ENCODE data around the gene COL5A1. TPM values are rescaled to one million over a fixed set of nuclear protein-coding genes. Genes with fewer than 3 reads are reported as not detected.

COL5A1 gene
- total RNA-seq, 6 donors from 2014 or later: 7.5 to 75.4 (median 27.4) TPM

DNA sequence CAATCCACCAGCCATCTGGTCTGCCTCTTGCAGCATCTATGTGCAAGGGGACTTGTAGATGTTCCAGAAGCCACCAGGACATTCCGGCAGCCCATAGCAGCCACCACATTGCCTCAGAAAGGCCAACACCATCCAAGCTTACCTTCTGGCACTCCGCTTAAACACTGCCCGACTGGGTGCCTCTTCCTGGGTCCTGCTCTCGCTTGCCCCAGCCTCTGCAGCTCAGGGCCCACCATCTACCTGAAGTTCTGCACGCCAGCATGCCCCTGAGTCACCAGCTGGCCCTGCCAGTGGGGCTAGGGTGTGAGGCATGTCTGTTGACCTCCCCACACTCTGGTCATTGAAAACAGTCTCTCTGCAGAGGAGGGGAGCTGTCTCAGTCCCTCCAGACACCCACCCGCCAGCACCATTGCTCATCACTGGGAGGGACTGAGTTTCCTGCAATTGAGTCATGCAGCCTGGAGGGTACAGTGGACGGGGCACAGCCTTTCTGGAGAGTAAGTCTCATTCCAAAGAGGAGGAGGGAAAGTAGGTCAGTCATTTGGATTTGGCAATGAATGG lies 16.9 kb upstream of the COL5A1 start:
- Histone ChIP-seq H3K27me3 (no peaks in the 10 kb centered on the region), H3K4me3 (no peak overlapping the region), H3K36me3 (no peaks in the 10 kb centered on the region), H3K4me1 (no peaks in the 10 kb centered on the region), H3K9me3 (no peaks in the 10 kb centered on the region), H3K27ac (peak overlapping the region in 1 of 4 donors; percentile 17)
- DNase-seq (peak; percentile 18 to 28), ATAC-seq (ENCODE audit: low FRiP score in 2 of 2) (peak in 1 of 2 donors; percentile 90)
- TF ChIP-seq POLR2AphosphoS5 (IDR thresholded peaks at IDR 0.05): peak in 1 of 2 donors; percentile 15
- TF ChIP-seq POLR2A (IDR thresholded peaks at IDR 0.05): no peak
- WGBS, 2 donors: 90 to 92% methylated on average over 7 of the region's 7 CpGs

DNA sequence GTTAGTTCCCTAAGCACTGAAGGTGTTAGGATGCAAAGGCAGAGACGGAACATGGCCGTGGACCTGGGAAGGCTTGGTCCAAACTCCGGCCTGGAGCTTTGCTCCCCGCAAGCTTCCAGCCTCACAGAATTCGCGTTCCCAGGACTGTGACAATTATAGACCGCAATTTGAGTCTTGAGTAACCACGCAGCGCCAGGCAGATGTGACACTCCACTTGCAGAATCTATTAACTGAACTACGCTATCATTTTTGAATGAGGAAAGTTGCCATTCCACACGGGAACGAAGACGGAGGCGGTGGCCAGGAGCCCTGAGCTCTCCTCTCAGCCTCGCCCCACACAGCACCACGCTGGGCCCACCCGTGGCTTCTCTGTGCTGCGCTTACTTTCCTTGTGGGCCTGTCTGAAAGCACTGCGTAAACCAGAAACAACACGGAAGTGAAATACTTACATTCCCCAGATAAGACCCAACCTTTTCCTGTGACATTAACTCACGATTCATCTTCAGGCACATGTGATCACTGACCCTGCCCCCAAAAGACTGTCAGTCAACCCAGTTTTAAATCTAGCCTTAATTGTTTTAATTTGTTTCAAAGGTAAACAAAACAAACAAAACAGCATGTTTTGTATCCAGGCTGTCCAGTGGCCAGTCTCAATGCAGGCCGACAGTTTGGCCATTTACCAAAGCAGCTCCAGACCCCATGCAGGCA lies 16.1 kb upstream of the COL5A1 start:
- TF ChIP-seq POLR2AphosphoS5 (IDR thresholded peaks at IDR 0.05) (no peak), EP300 (IDR thresholded peaks at IDR 0.05) (no peak), POLR2A (IDR thresholded peaks at IDR 0.05) (no peak)
- TF ChIP-seq, protein P1, sequence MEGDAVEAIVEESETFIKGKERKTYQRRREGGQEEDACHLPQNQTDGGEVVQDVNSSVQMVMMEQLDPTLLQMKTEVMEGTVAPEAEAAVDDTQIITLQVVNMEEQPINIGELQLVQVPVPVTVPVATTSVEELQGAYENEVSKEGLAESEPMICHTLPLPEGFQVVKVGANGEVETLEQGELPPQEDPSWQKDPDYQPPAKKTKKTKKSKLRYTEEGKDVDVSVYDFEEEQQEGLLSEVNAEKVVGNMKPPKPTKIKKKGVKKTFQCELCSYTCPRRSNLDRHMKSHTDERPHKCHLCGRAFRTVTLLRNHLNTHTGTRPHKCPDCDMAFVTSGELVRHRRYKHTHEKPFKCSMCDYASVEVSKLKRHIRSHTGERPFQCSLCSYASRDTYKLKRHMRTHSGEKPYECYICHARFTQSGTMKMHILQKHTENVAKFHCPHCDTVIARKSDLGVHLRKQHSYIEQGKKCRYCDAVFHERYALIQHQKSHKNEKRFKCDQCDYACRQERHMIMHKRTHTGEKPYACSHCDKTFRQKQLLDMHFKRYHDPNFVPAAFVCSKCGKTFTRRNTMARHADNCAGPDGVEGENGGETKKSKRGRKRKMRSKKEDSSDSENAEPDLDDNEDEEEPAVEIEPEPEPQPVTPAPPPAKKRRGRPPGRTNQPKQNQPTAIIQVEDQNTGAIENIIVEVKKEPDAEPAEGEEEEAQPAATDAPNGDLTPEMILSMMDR (IDR thresholded peaks at IDR 0.05): no peak
- 80 to 85% methylated on average over 22 of the region's 22 CpGs for WGBS, 2 donors
- ATAC-seq (ENCODE audit: low FRiP score in 2 of 2) (no peak), DNase-seq (peak in 1 of 2 donors; percentile 51)
- Histone ChIP-seq H3K27me3 (no peaks in the 10 kb centered on the region), H3K4me3 (no peak overlapping the region), H3K27ac (no peak overlapping the region), H3K36me3 (no peaks in the 10 kb centered on the region), H3K4me1 (no peaks in the 10 kb centered on the region), H3K9me3 (no peaks in the 10 kb centered on the region)

DNA sequence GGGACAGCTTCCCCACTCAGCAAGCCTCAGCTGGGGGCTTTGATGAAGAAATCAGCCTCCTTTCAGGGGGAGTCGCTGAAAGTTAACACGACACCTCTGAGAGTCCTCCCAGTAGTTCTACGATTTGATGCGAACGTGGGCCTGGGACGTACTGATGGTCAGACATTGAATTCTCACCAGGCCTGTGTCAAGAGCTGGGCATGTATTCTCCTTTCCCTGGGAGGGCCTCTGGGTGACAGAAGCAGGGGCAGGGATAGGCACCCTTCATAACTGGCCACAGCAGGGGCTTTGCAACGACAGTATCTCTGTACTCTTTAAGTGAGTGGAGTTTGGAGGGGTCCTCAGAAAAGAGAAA lies 15.6 kb upstream of the COL5A1 start:
- no peak overlapping the region for H3K27ac ChIP-seq
- peak in 1 of 2 donors; percentile 8 for DNase-seq

DNA sequence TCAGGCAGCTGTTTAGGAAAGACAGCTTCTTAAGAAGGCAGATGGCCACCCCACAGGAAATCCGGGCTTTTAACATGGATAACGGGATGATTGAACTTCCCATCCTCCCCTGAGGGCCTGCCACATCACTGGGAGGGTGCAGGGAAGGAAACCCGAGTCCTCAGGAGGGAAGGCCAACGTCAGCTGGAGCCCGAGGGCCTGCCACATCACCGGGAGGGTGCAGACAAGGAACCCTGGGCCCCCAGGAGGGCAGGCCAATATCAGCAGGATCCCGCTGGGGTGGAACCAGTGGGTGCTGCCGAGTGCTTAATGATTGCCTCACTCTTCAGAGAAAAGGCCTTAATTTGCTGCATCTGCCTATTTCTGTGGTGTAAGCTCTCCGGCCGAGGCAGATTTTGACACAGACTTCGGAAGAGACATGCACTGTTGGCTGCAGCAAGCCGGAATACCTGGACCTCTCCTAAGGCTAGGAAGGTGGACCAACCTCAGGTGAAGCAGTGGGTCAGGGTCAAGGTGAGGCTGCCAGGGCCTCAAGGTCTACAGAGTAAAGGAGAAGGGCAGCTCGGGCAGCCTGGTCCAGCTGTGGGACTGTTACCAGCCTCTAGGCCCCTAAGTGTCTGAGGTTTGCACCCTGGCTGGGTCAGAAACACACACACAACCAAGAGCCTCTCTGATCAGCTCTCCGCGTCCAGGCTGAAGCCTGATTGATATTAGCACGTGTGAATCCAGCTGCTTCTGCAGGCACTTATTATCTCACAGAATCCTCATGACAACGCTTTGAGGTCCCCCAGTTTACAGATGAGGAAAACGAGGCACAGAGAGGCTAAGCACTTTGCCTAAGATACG lies 14.8 kb upstream of the COL5A1 start:
- no peaks in the 10 kb centered on the region for H3K36me3 ChIP-seq
- ATAC-seq (ENCODE audit: low FRiP score in 2 of 2): no peak
- no peaks in the 10 kb centered on the region for H3K4me1 ChIP-seq
- H3K4me3 ChIP-seq: no peak overlapping the region
- TF ChIP-seq, protein P1 (IDR thresholded peaks at IDR 0.05): no peak
- TF ChIP-seq POLR2AphosphoS5 (IDR thresholded peaks at IDR 0.05) (no peak), EP300 (IDR thresholded peaks at IDR 0.05) (no peak), POLR2A (IDR thresholded peaks at IDR 0.05) (no peak)
- no peaks in the 10 kb centered on the region for H3K27me3 ChIP-seq
- DNase-seq: peak; percentile 12 to 14
- no peak overlapping the region for H3K27ac ChIP-seq
- no peaks in the 10 kb centered on the region for H3K9me3 ChIP-seq
- WGBS, 2 donors: 82 to 89% methylated on average over 8 to 19 of the region's 19 CpGs

More for the DNA sequence above, 15.6 kb upstream of the COL5A1 start:
- no peak for ATAC-seq (ENCODE audit: low FRiP score in 2 of 2)
- no peaks in the 10 kb centered on the region for H3K27me3 ChIP-seq
- H3K4me3 ChIP-seq: no peak overlapping the region
- TF ChIP-seq, protein P1 (IDR thresholded peaks at IDR 0.05): no peak
- TF ChIP-seq POLR2AphosphoS5 (IDR thresholded peaks at IDR 0.05) (no peak), POLR2A (IDR thresholded peaks at IDR 0.05) (no peak), EP300 (IDR thresholded peaks at IDR 0.05) (no peak)
- H3K36me3 ChIP-seq: no peaks in the 10 kb centered on the region
- no peaks in the 10 kb centered on the region for H3K9me3 ChIP-seq
- no peaks in the 10 kb centered on the region for H3K4me1 ChIP-seq
- WGBS, 2 donors: 82 to 89% methylated on average over 7 of the region's 7 CpGs

All from upper lobe of left lung (tissue), 6 donors.